Endothelial cell of umbilical vein (primary cell): ENCODE data around the gene KIF23. TPM values are rescaled to one million over a fixed set of nuclear protein-coding genes. Genes with fewer than 3 reads are reported as not detected.
"Not testable (repeated sequence)": the region's sequence is repeated elsewhere in the genome, so short reads cannot be mapped to it uniquely, and the experiment has no call there.

Experiments used
- BruUV-seq: library from RNA; stranded (reverse); fragments of 400-500 nt; replicated peaks from 2 replicates; lab custom pipeline; 2021; lab: Mats Ljungman, UMichigan
- CTCF ChIA-PET: fragments of 300-600, 350-600 bp; sonication (Branson Sonifier 250); formaldehyde crosslinking; loops from one replicate; lab custom pipeline; 2021; ENCODE audit warnings: antibody characterized with exemption, inconsistent platforms; lab: Charles Lee
- POLR2A ChIA-PET: fragments of 300-600, 350-600 bp; sonication (Branson Sonifier 250); formaldehyde crosslinking; loops from one replicate; lab custom pipeline; 2021; ENCODE audit warnings: antibody characterized with exemption, inconsistent platforms; lab: Charles Lee
- DNase-seq: peaks from one replicate; pipeline ENCODE4 v3.0.0-alpha.2; 2011; ENCODE audit warnings: low read depth, low spot score
- FAIRE-seq: peaks from 2 replicates; lab custom pipeline; 2011; peaks lifted over from hg19 to GRCh38; lab: Jason Lieb, UNC
- H2AFZ ChIP-seq: 2 replicates; pipeline ENCODE4 v1.6.0; 2012; ENCODE audit warnings: low read depth, low read length, control low read depth, inconsistent platforms
- H3K27ac ChIP-seq: 2 replicates; pipeline ENCODE4 v1.5.1; 2011; ENCODE audit warnings: low read depth, mild to moderate bottlenecking, control low read depth, low read length, moderate library complexity; ENCODE audit not compliant: insufficient read depth
- H3K27me3 ChIP-seq, 2 experiments: 2 replicates each; pipeline versions ENCODE4 v1.6.0 to v1.6.1; 2011; ENCODE audit warnings: low read length in 2 of 2, mixed read lengths in 1 of 2; ENCODE audit not compliant: control insufficient read depth in 2 of 2, insufficient read depth in 2 of 2
- H3K36me3 ChIP-seq, 2 experiments: 2 replicates in 1 of 2; 3 replicates in 1 of 2; pipeline ENCODE4 v1.5.1; 2011; ENCODE audit warnings: low read length in 2 of 2, mild to moderate bottlenecking in 1 of 2, moderate library complexity in 1 of 2; ENCODE audit not compliant: control insufficient read depth in 2 of 2, insufficient read depth in 2 of 2; ENCODE audit errors: extremely low read depth in 1 of 2
- H3K4me1 ChIP-seq: 3 replicates; pipeline ENCODE4 v1.5.1; 2011; ENCODE audit warnings: mild to moderate bottlenecking, low read length; ENCODE audit not compliant: control insufficient read depth, insufficient read depth; ENCODE audit errors: extremely low read depth
- H3K4me2 ChIP-seq: 2 replicates; pipeline ENCODE4 v1.6.1; 2011; ENCODE audit warnings: low read length, control low read depth, mixed read lengths; ENCODE audit not compliant: insufficient read depth
- H3K4me3 ChIP-seq, 3 experiments: fragments of 200-600 bp in 1 of 3; sonication (generic), shearing (Covaris generic) in 1 of 3; replicated peaks in 1 of 3; 2 replicates each; pipeline ENCODE4 v1.5.1; 2011 to 2016; ENCODE audit warnings: control low read depth in 3 of 3, low read length in 3 of 3, mild to moderate bottlenecking in 2 of 3, inconsistent platforms in 1 of 3, low read depth in 1 of 3, moderate library complexity in 1 of 3; ENCODE audit not compliant: insufficient read depth in 1 of 3
- H3K79me2 ChIP-seq: 2 replicates; pipeline ENCODE4 v1.6.0; 2012; ENCODE audit warnings: low read length, inconsistent platforms; ENCODE audit not compliant: control insufficient read depth, insufficient read depth
- H3K9ac ChIP-seq: replicated peaks from 2 replicates; pipeline ENCODE3; 2011; ENCODE audit warnings: low read length, control low read depth; ENCODE audit not compliant: insufficient read depth; ENCODE audit errors: extremely low read depth
- H3K9me1 ChIP-seq: replicated peaks from 3 replicates; pipeline ENCODE4 v1.6.0; 2011; ENCODE audit warnings: mild to moderate bottlenecking, low read length; ENCODE audit not compliant: control insufficient read depth, insufficient read depth; ENCODE audit errors: extremely low read depth
- H3K9me3 ChIP-seq: replicated peaks from 2 replicates; pipeline ENCODE4 v1.5.1; 2012; ENCODE audit warnings: low read length, inconsistent platforms; ENCODE audit not compliant: control insufficient read depth, insufficient read depth
- H4K20me1 ChIP-seq: replicated peaks from 2 replicates; pipeline ENCODE3; 2011; ENCODE audit warnings: mild to moderate bottlenecking, low read length; ENCODE audit not compliant: control insufficient read depth, insufficient read depth; ENCODE audit errors: extremely low read depth
- EZH2 ChIP-seq: IDR thresholded peaks from 2 replicates; pipeline ENCODE4 v1.6.1; 2012; ENCODE audit warnings: borderline replicate concordance, low read depth, mild to moderate bottlenecking, moderate library complexity, low read length, inconsistent platforms; ENCODE audit not compliant: severe bottlenecking
- GATA2 ChIP-seq: IDR thresholded peaks from 2 replicates; pipeline ENCODE4 v1.7.0; 2011; ENCODE audit warnings: low read depth, mild to moderate bottlenecking, moderate library complexity, mixed read lengths, low read length; ENCODE audit not compliant: insufficient read length, insufficient read depth
- JUN ChIP-seq: IDR thresholded peaks from 2 replicates; pipeline ENCODE4 v1.6.1; 2011; ENCODE audit warnings: borderline replicate concordance, low read depth; ENCODE audit not compliant: insufficient read length, insufficient read depth
- MAX ChIP-seq: IDR thresholded peaks from 2 replicates; pipeline ENCODE4 v1.6.1; 2011; ENCODE audit not compliant: insufficient read depth, insufficient read length
- MYC ChIP-seq: IDR thresholded peaks from one replicate; pipeline ENCODE4 v1.6.1; 2011; ENCODE audit warnings: mild to moderate bottlenecking, low read depth, low read length
- POLR2A ChIP-seq: IDR thresholded peaks from 2 replicates; pipeline ENCODE4 v1.6.1; 2012; ENCODE audit warnings: low read depth, mild to moderate bottlenecking, control low read depth, low read length
- POLR2AphosphoS5 ChIP-seq: IDR thresholded peaks from 2 replicates; pipeline ENCODE4 v1.6.1; 2012; ENCODE audit warnings: low read depth, mild to moderate bottlenecking, control low read depth, low read length, moderate library complexity; ENCODE audit not compliant: insufficient read depth
- dilution Hi-C: fragments of 300-500 bp; cut with MboI; formaldehyde crosslinking; loops from one replicate; pipeline ENCODE4 v1.15.0; 2019; ENCODE audit warnings: low sequenced_read_pairs; ENCODE audit not compliant: extremely low pct_ligation_motif_present
- intact Hi-C: fragments of 100-400 bp; cut with micrococcal nuclease; formaldehyde crosslinking; loops from one replicate; pipeline ENCODE4 v1.10.0; 2022
- polyA plus RNA-seq, 4 experiments: library from polyadenylated mRNA; depleted of rRNA in 3 of 4; stranded (reverse) in 3 of 4; unstranded in 1 of 4; fragments of >200 nt; gene quantifications; 2 replicates each; pipeline versions ENCODE4 v1.2.1 to v1.2.3, GENCODE V29; 2011 to 2012; ENCODE audit warnings: missing spikeins in 1 of 4
- total RNA-seq: library from RNA; stranded (reverse); gene quantifications from 2 replicates; pipeline ENCODE4 v1.2.3, GENCODE V29; 2021
- TF ChIP-seq, protein P1 (sequence below), 2 donors: IDR thresholded peaks; 1 replicate in 1 of 2; 2 replicates in 1 of 2; pipeline ENCODE4 v1.5.1; 2011; ENCODE audit warnings: low read length in 2 of 2, mild to moderate bottlenecking in 2 of 2, moderate library complexity in 2 of 2, control low read depth in 1 of 2, inconsistent platforms in 1 of 2, low read depth in 1 of 2; ENCODE audit not compliant: insufficient read depth in 1 of 2; ENCODE audit errors: extremely low read depth in 1 of 2

Gene KIF23
- total and polyA plus RNA-seq, 2 donors (not counting 3 experiments of a cell fraction or from before 2014, with no cell fraction given), result 25.4 to 64.7 TPM

GRCh38 chr15:69446953-69447352, 32.8 kb downstream of the KIF23 start:
- intact Hi-C loops (no loop called here), dilution Hi-C loops (no loop called here)
- no peaks in the 10 kb centered on the region for H3K9me1 ChIP-seq
- FAIRE-seq (no peak), DNase-seq (no peak)
- no peaks in the 10 kb centered on the region for H3K9me3 ChIP-seq
- no peak overlapping the region for H3K9ac ChIP-seq
- ChIA-PET POLR2A (no interaction called here), CTCF (interaction anchor here (0.7 kb wide), 1 partner anchor 15 kb away, joined by 3 read pairs; no protein-coding TSS in a partner anchor)
- H3K4me2 ChIP-seq, result no peak overlapping the region
- H3K27me3 ChIP-seq, result no peaks in the 10 kb centered on the region
- no peak for TF ChIP-seq POLR2A
- no peak for TF ChIP-seq GATA2
- TF ChIP-seq POLR2AphosphoS5, result no peak
- TF ChIP-seq MAX, result no peak
- TF ChIP-seq, protein P1, sequence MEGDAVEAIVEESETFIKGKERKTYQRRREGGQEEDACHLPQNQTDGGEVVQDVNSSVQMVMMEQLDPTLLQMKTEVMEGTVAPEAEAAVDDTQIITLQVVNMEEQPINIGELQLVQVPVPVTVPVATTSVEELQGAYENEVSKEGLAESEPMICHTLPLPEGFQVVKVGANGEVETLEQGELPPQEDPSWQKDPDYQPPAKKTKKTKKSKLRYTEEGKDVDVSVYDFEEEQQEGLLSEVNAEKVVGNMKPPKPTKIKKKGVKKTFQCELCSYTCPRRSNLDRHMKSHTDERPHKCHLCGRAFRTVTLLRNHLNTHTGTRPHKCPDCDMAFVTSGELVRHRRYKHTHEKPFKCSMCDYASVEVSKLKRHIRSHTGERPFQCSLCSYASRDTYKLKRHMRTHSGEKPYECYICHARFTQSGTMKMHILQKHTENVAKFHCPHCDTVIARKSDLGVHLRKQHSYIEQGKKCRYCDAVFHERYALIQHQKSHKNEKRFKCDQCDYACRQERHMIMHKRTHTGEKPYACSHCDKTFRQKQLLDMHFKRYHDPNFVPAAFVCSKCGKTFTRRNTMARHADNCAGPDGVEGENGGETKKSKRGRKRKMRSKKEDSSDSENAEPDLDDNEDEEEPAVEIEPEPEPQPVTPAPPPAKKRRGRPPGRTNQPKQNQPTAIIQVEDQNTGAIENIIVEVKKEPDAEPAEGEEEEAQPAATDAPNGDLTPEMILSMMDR (IDR thresholded peaks at IDR 0.05; ENCODE audit: extremely low read depth in 1 of 2, insufficient read depth in 1 of 2, low read depth in 1 of 2, low read length in 2 of 2), result no peak
- TF ChIP-seq MYC, result no peak
- TF ChIP-seq JUN, result no peak
- TF ChIP-seq EZH2, result no peak
- BruUV-seq, result no TSS peak
- no peak overlapping the region for H2AFZ ChIP-seq
- H3K79me2 ChIP-seq, result no peaks in the 10 kb centered on the region
- H3K4me1 ChIP-seq, result peaks cover 4% of the 10 kb centered on the region
- H3K4me3 ChIP-seq, result no peak overlapping the region
- no peak overlapping the region for H3K27ac ChIP-seq
- H4K20me1 ChIP-seq, result no peaks in the 10 kb centered on the region
- peaks cover 4 to 19% of the 10 kb centered on the region in 2 experiments for H3K36me3 ChIP-seq

DNA sequence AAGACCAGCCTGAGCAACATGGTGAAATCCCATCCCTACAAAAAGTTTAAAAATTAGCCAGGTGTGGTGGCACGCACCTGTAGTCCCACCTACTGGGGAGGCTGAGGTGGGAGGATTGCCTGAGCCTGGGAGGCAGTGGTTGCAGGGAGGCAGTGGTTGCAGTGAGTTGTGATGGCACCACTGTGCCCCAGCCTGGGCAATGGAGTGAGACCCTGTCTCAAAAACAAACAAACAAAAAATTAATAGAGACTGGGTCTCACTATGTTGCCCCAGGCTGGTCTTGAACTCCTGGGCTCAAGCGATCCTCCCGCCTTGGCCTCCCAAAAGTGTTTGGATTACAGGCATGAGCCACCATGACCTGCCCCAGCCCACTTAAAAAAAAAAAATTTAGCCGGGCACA, 36.1 kb downstream of the KIF23 start:
- H3K27ac ChIP-seq, FAIRE-seq, H3K9ac ChIP-seq, H3K4me2 ChIP-seq, H4K20me1 ChIP-seq, intact Hi-C loops, H3K4me3 ChIP-seq, H3K9me1 ChIP-seq, CTCF ChIA-PET, BruUV-seq, H2AFZ ChIP-seq, POLR2A ChIA-PET, dilution Hi-C loops, DNase-seq, H3K9me3 ChIP-seq, H3K27me3 ChIP-seq: not testable (repeated sequence)
- Histone ChIP-seq H3K79me2 (peaks cover 26% of the 10 kb centered on the region), H3K36me3 (peaks cover 5 to 21% of the 10 kb centered on the region in 2 experiments), H3K4me1 (peaks cover 20% of the 10 kb centered on the region)
